Keratinocyte (primary cell): Measurements from ENCODE around the gene CKS1B.

Source experiments
- CTCF ChIP-seq, 3 experiments: IDR thresholded peaks in 1 of 3; conservative IDR thresholded peaks in 1 of 3; optimal IDR thresholded peaks in 1 of 3; 2 replicates in 2 of 3; 3 replicates in 1 of 3; pipeline versions ENCODE3 to v1.5.1; 2011; ENCODE audit warnings: low read length in 3 of 3, mild to moderate bottlenecking in 3 of 3, moderate library complexity in 2 of 3, control low read depth in 1 of 3, inconsistent platforms in 1 of 3; ENCODE audit not compliant: insufficient read depth in 2 of 3; ENCODE audit errors: extremely low read depth in 1 of 3
- EZH2 ChIP-seq: IDR thresholded peaks from one replicate; pipeline ENCODE4 v1.6.1; 2012; ENCODE audit warnings: inconsistent platforms, mild to moderate bottlenecking, low read length, moderate library complexity

GRCh38 chr1:154925335-154926170 is 48.9 kb upstream of the CKS1B start:
- TF ChIP-seq CTCF (optimal IDR thresholded peaks at IDR 0.05 in 1 of 3, IDR thresholded peaks at IDR 0.05 in 1 of 3, conservative IDR thresholded peaks at IDR 0.05 in 1 of 3; ENCODE audit: extremely low read depth in 1 of 3, insufficient read depth in 2 of 3, low read length in 3 of 3) (no peak), EZH2 (no peak)
